IMR-90 (cell line): ENCODE measurements around the gene PHC2. TPM values are rescaled to one million over a fixed set of nuclear protein-coding genes. Genes with fewer than 3 reads are reported as not detected.

ENCODE experiments used
- ATAC-seq: fragments of 200-7000 bp; cut with Tn5 transposase; 2 replicates; pipeline ENCODE4 v1.9.1; 2020; ENCODE audit warnings: low read depth, mild to moderate bottlenecking, moderate library complexity
- BruUV-seq: library from RNA; stranded (reverse); fragments of 400-500 nt; replicated peaks from 2 replicates; lab custom pipeline; 2021; lab: Mats Ljungman, UMichigan
- CTCF ChIA-PET: fragments of 300-600 bp; formaldehyde crosslinking; extraction: SDS; loops from one replicate; lab custom pipeline; 2021; ENCODE audit warnings: antibody characterized with exemption; lab: Yijun Ruan, JAX
- POLR2A ChIA-PET: fragments of 300-600 bp; sonication (Branson Sonifier 250); formaldehyde crosslinking; loops from one replicate; lab custom pipeline; 2022; ENCODE audit warnings: antibody characterized with exemption; ENCODE audit not compliant: unreplicated experiment; lab: Charles Lee
- DNase-seq: peaks from one replicate; pipeline ENCODE4 v3.0.0; 2013
- H2AFZ ChIP-seq: replicated peaks from 2 replicates; pipeline ENCODE3; 2013; ENCODE audit warnings: low read length, mild to moderate bottlenecking; ENCODE audit not compliant: poor library complexity
- H2AK5ac ChIP-seq: 2 replicates; pipeline ENCODE4 v1.6.1; 2013; ENCODE audit warnings: low read depth, low read length, inconsistent platforms
- H2AK9ac ChIP-seq: replicated peaks from 2 replicates; pipeline ENCODE3; 2013; ENCODE audit warnings: mild to moderate bottlenecking, low read depth, low read length, moderate library complexity; ENCODE audit not compliant: poor library complexity
- H2BK120ac ChIP-seq: 2 replicates; pipeline ENCODE4 v1.6.1; 2013; ENCODE audit warnings: low read depth, low read length, inconsistent platforms
- H2BK15ac ChIP-seq: 3 replicates; pipeline ENCODE4 v1.6.1; 2013; ENCODE audit warnings: low read depth, low read length, inconsistent platforms
- H2BK20ac ChIP-seq: 2 replicates; pipeline ENCODE4 v1.6.1; 2013; ENCODE audit warnings: low read depth, mild to moderate bottlenecking, inconsistent platforms, low read length, moderate library complexity
- H2BK5ac ChIP-seq: 2 replicates; pipeline ENCODE4 v1.6.1; 2013; ENCODE audit warnings: mild to moderate bottlenecking, low read depth, low read length, inconsistent platforms; ENCODE audit not compliant: poor library complexity, severe bottlenecking
- H3K14ac ChIP-seq: replicated peaks from 2 replicates; pipeline ENCODE4 v1.6.1; 2013; ENCODE audit warnings: low read depth, low read length, inconsistent platforms
- H3K18ac ChIP-seq: 2 replicates; pipeline ENCODE4 v1.6.1; 2013; ENCODE audit warnings: low read depth, low read length, control low read depth
- H3K23ac ChIP-seq: 2 replicates; pipeline ENCODE4 v1.6.1; 2013; ENCODE audit warnings: low read depth, low read length, inconsistent platforms
- H3K27ac ChIP-seq: 2 replicates; pipeline ENCODE4 v1.5.1; 2013; ENCODE audit warnings: mild to moderate bottlenecking, control low read depth, low read length; ENCODE audit not compliant: insufficient read depth
- H3K27me3 ChIP-seq: 2 replicates; pipeline ENCODE4 v1.6.1; 2013; ENCODE audit warnings: low read length; ENCODE audit not compliant: control insufficient read depth, insufficient read depth
- H3K36me3 ChIP-seq: 2 replicates; pipeline ENCODE4 v1.6.1; 2013; ENCODE audit warnings: low read length, mixed read lengths; ENCODE audit not compliant: control insufficient read depth, insufficient read depth
- H3K4ac ChIP-seq: 2 replicates; pipeline ENCODE4 v1.6.1; 2013; ENCODE audit warnings: low read depth, low read length, inconsistent platforms
- H3K4me1 ChIP-seq: 2 replicates; pipeline ENCODE4 v1.6.1; 2013; ENCODE audit warnings: low read length, mixed read lengths; ENCODE audit not compliant: control insufficient read depth, insufficient read depth
- H3K4me2 ChIP-seq: 2 replicates; pipeline ENCODE4 v1.6.1; 2013; ENCODE audit warnings: low read depth, mild to moderate bottlenecking, control low read depth, low read length, moderate library complexity
- H3K4me3 ChIP-seq: 2 replicates; pipeline ENCODE4 v1.5.1; 2013; ENCODE audit warnings: low read depth, mild to moderate bottlenecking, control low read depth, low read length, moderate library complexity; ENCODE audit not compliant: insufficient read depth
- H3K56ac ChIP-seq: 2 replicates; pipeline ENCODE4 v1.6.1; 2013; ENCODE audit warnings: low read length, inconsistent platforms; ENCODE audit not compliant: insufficient read depth; ENCODE audit errors: extremely low read depth
- H3K79me1 ChIP-seq, 2 experiments: 2 replicates each; pipeline ENCODE4 v1.6.1; 2013; ENCODE audit warnings: low read length in 2 of 2, inconsistent platforms in 1 of 2, low read depth in 1 of 2
- H3K9ac ChIP-seq: 2 replicates; pipeline ENCODE4 v1.6.1; 2013; ENCODE audit warnings: low read depth, low read length, control low read depth
- H3K9me1 ChIP-seq: 2 replicates; pipeline ENCODE4 v1.6.1; 2013; ENCODE audit warnings: low read length, inconsistent platforms; ENCODE audit not compliant: insufficient read depth
- H3K9me3 ChIP-seq: 2 replicates; pipeline ENCODE4 v1.6.1; 2013; ENCODE audit warnings: low read length; ENCODE audit not compliant: control insufficient read depth, insufficient read depth
- H4K20me1 ChIP-seq: 2 replicates; pipeline ENCODE4 v1.6.1; 2013; ENCODE audit warnings: low read length, inconsistent platforms; ENCODE audit not compliant: insufficient read depth
- H4K5ac ChIP-seq: 2 replicates; pipeline ENCODE4 v1.6.1; 2013; ENCODE audit warnings: mild to moderate bottlenecking, low read depth, low read length, control low read depth
- H4K8ac ChIP-seq, 2 experiments: 2 replicates each; pipeline ENCODE4 v1.6.1; 2013; ENCODE audit warnings: low read depth in 2 of 2, low read length in 2 of 2, control low read depth in 1 of 2, inconsistent platforms in 1 of 2
- H4K91ac ChIP-seq: 2 replicates; pipeline ENCODE4 v1.6.1; 2013; ENCODE audit warnings: low read depth, low read length, inconsistent platforms; ENCODE audit not compliant: insufficient read depth
- BHLHE40 ChIP-seq: fragments of 150-350 bp; IDR thresholded peaks from 2 replicates; pipeline ENCODE4 v1.6.1; 2016; ENCODE audit warnings: mild to moderate bottlenecking, low read depth, low read length
- CEBPB ChIP-seq: IDR thresholded peaks from 2 replicates; pipeline ENCODE4 v1.6.1; 2012; ENCODE audit warnings: low read depth, low read length, improper control_type of control experiment
- CHD1 ChIP-seq: IDR thresholded peaks from 2 replicates; pipeline ENCODE4 v1.6.1; 2012; ENCODE audit warnings: low read depth, low read length, improper control_type of control experiment
- MAFK ChIP-seq: IDR thresholded peaks from 2 replicates; pipeline ENCODE4 v1.6.1; 2012; ENCODE audit warnings: low read depth, low read length, improper control_type of control experiment
- MXI1 ChIP-seq: IDR thresholded peaks from 2 replicates; pipeline ENCODE4 v1.6.1; 2012; ENCODE audit warnings: low read depth, mild to moderate bottlenecking, low read length, moderate library complexity, borderline replicate concordance
- NFE2L2 ChIP-seq: fragments of 150-350 bp; IDR thresholded peaks from 2 replicates; pipeline ENCODE4 v1.6.1; 2016; ENCODE audit warnings: low read depth, mild to moderate bottlenecking, low read length
- RAD21 ChIP-seq: IDR thresholded peaks from 2 replicates; pipeline ENCODE4 v1.6.1; 2012; ENCODE audit warnings: low read length, improper control_type of control experiment
- SMC3 ChIP-seq: fragments of 150-350 bp; IDR thresholded peaks from 2 replicates; pipeline ENCODE4 v1.6.1; 2016; ENCODE audit warnings: low read depth, mild to moderate bottlenecking, antibody characterized with exemption, low read length, moderate library complexity
- WGBS, 2 experiments: methylation state at CpG; one replicate each; pipeline versions ENCODE4 v1.1.5 to v1.1.7; 2013; ENCODE audit warnings: missing lambda C conversion rate in 2 of 2; ENCODE audit not compliant: insufficient read length in 1 of 2; ENCODE audit errors: extremely low coverage in 2 of 2; 5-methylcytosine and 5-hydroxymethylcytosine counted together
- dilution Hi-C: fragments of 300-500 bp; cut with HindIII; formaldehyde crosslinking; loops from one replicate; pipeline ENCODE4 v1.14.3; 2018; ENCODE audit warnings: low sequenced_read_pairs; ENCODE audit not compliant: unreplicated experiment
- in situ Hi-C: fragments of 300-500 bp; cut with MboI; formaldehyde crosslinking; loops from 3 replicates; pipeline ENCODE4 v1.14.3; 2019; ENCODE audit warnings: low sequenced_read_pairs, inconsistent platforms, mixed read lengths
- intact Hi-C: fragments of 100-400 bp; cut with micrococcal nuclease; formaldehyde crosslinking; loops from 2 replicates; pipeline ENCODE4 v1.10.0; 2022
- polyA plus RNA-seq, 3 experiments: library from polyadenylated mRNA; depleted of rRNA; stranded (reverse); fragments of >200 nt; gene quantifications; 2 replicates each; pipeline ENCODE4 v1.2.3, GENCODE V29; 2012; ENCODE audit warnings: low replicate concordance in 1 of 3
- total RNA-seq: library from RNA; depleted of rRNA; stranded (reverse); fragments of >200 nt; gene quantifications from 2 replicates; pipeline ENCODE4 v1.2.3, GENCODE V29; 2012
- TF ChIP-seq, protein P1 (sequence below): fragments of 150-350 bp; IDR thresholded peaks from 2 replicates; pipeline ENCODE4 v1.6.1; 2016; ENCODE audit warnings: low read depth, mild to moderate bottlenecking, low read length, moderate library complexity, borderline replicate concordance

Gene PHC2
- total and polyA plus RNA-seq, 2 of the 4 experiments (the other 2 are of a cell fraction) = 46.4 to 98.1 TPM

DNA sequence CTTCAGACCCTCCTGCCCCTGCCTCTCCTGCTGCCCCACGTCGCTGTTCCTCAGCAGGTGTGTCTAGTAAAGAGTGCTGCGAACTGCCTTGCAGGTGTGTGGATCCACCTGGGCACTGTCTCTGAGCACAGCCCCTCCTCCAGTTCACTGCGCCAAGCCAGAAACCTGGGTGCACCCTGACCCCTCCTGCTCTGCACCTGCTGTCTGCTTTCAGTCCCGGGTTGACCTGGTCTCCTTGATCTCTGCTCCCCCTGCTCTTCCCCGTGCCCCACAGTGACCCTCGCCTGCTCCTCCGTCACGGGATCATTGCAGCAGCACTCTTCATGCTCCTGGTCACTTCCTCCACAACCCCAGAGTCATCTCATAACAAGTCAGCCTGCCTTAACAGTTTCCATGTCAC, 116.5 kb downstream of the PHC2 start:
- H2BK15ac ChIP-seq = no peak overlapping the region
- H3K9ac ChIP-seq = no peak overlapping the region
- H2AK9ac ChIP-seq = no peak overlapping the region
- no peak overlapping the region for H3K14ac ChIP-seq
- TF ChIP-seq CEBPB = no peak
- no peak for TF ChIP-seq SMC3
- no peak for TF ChIP-seq CHD1
- no peak for TF ChIP-seq BHLHE40
- TF ChIP-seq, protein P1, sequence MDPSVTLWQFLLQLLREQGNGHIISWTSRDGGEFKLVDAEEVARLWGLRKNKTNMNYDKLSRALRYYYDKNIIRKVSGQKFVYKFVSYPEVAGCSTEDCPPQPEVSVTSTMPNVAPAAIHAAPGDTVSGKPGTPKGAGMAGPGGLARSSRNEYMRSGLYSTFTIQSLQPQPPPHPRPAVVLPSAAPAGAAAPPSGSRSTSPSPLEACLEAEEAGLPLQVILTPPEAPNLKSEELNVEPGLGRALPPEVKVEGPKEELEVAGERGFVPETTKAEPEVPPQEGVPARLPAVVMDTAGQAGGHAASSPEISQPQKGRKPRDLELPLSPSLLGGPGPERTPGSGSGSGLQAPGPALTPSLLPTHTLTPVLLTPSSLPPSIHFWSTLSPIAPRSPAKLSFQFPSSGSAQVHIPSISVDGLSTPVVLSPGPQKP = no peak
- TF ChIP-seq MXI1 = no peak
- TF ChIP-seq MAFK = no peak
- TF ChIP-seq NFE2L2 = no peak
- TF ChIP-seq RAD21 = no peak
- no peak overlapping the region for H2AFZ ChIP-seq
- no peaks in the 10 kb centered on the region for H3K36me3 ChIP-seq
- ChIA-PET POLR2A (no interaction called here), CTCF (no interaction called here)
- no peak overlapping the region for H3K27ac ChIP-seq
- no peak overlapping the region for H3K4me3 ChIP-seq
- DNase-seq = no peak
- no peak overlapping the region for H3K23ac ChIP-seq
- no peak overlapping the region for H4K8ac ChIP-seq
- no peak overlapping the region for H4K5ac ChIP-seq
- no peaks in the 10 kb centered on the region for H3K9me3 ChIP-seq
- peaks cover 6% of the 10 kb centered on the region; the same call in 1 of the 2 replicates for H4K20me1 ChIP-seq
- ATAC-seq = no peak
- no TSS peak for BruUV-seq
- H2BK20ac ChIP-seq = no peak overlapping the region
- no peak overlapping the region for H3K4me2 ChIP-seq
- dilution Hi-C loops = no loop called here
- no peak overlapping the region for H3K4ac ChIP-seq
- 83% methylated on average over 3 of the region's 9 CpGs; no CpG with 5 or more reads in 1 of the 2 experiments for WGBS, 2 experiments
- H3K9me1 ChIP-seq = peaks cover 16% of the 10 kb centered on the region; the same call in 1 of the 2 replicates
- H2BK120ac ChIP-seq = no peak overlapping the region
- no peak overlapping the region; the same call in 1 of the 2 replicates for H4K91ac ChIP-seq
- H2BK5ac ChIP-seq = no peak overlapping the region
- H3K27me3 ChIP-seq = no peaks in the 10 kb centered on the region
- peak overlapping the region; percentile 45; the same call in 1 of the 2 replicates for H2AK5ac ChIP-seq
- intact Hi-C loops = no loop called here
- in situ Hi-C loops = no loop called here
- H3K4me1 ChIP-seq = peaks cover 9% of the 10 kb centered on the region
- H3K56ac ChIP-seq = no peak overlapping the region
- H3K79me1 ChIP-seq = no peaks in the 10 kb centered on the region
- no peak overlapping the region for H3K18ac ChIP-seq
